SK-N-SH (cell line): ENCODE measurements around the gene SYNGR3. TPM values are rescaled to one million over a fixed set of nuclear protein-coding genes. Genes with fewer than 3 reads are reported as not detected.

Source experiments
- CTCF ChIA-PET: fragments of 300-600, 350-600 bp; formaldehyde crosslinking; extraction: SDS; loops from one replicate; lab custom pipeline; 2021; lab: Yijun Ruan, JAX
- POLR2A ChIA-PET: fragments of 350-600 bp; sonication (Branson Sonifier 250); formaldehyde crosslinking; extraction: SDS; loops from one replicate; lab custom pipeline; 2020; ENCODE audit warnings: antibody characterized with exemption, inconsistent platforms; lab: Yijun Ruan, JAX
- DNase-seq: peaks from one replicate; pipeline ENCODE4 v3.0.0; 2012
- H2AFZ ChIP-seq: fragments of 200-600 bp; sonication (generic); 2 replicates; pipeline ENCODE4 v1.8.1; 2016; ENCODE audit warnings: antibody characterized with exemption, mild to moderate bottlenecking, low read depth
- H3F3A ChIP-seq: fragments of 200-600 bp; sonication (generic); replicated peaks from 2 replicates; pipeline ENCODE3; 2016; ENCODE audit warnings: antibody characterized with exemption, mild to moderate bottlenecking; ENCODE audit not compliant: insufficient read depth
- H3K27ac ChIP-seq, 2 experiments: fragments of 200-500 bp in 1 of 2; fragments of 200-600 bp in 1 of 2; sonication (Bioruptor generic) in 1 of 2; sonication (generic), shearing (Covaris generic) in 1 of 2; 2 replicates each; pipeline versions ENCODE4 v1.5.1 to v1.6.1; 2014 to 2016; ENCODE audit warnings: low read depth in 2 of 2, inconsistent platforms in 1 of 2, low read length in 1 of 2, mild to moderate bottlenecking in 1 of 2, mixed read lengths in 1 of 2
- H3K27me3 ChIP-seq: fragments of 200-600 bp; sonication (generic), shearing (Covaris generic); 2 replicates; pipeline ENCODE4 v1.6.1; 2016; ENCODE audit warnings: mixed run types; ENCODE audit not compliant: insufficient read depth
- H3K36me3 ChIP-seq, 2 experiments: fragments of 200-500 bp in 1 of 2; fragments of 200-600 bp in 1 of 2; sonication (Bioruptor generic) in 1 of 2; sonication (generic) in 1 of 2; replicated peaks in 1 of 2; 2 replicates each; pipeline versions ENCODE3 to v1.5.1; 2014 to 2016; ENCODE audit warnings: low read length in 1 of 2, mild to moderate bottlenecking in 1 of 2; ENCODE audit not compliant: insufficient read depth in 2 of 2, control insufficient read depth in 1 of 2
- H3K4me1 ChIP-seq, 2 experiments: fragments of 200-500 bp in 1 of 2; fragments of 200-600 bp in 1 of 2; sonication (Bioruptor generic) in 1 of 2; sonication (generic), shearing (Covaris generic) in 1 of 2; 2 replicates each; pipeline versions ENCODE4 v1.5.1 to v1.6.1; 2014 to 2016; ENCODE audit warnings: low read depth in 1 of 2, low read length in 1 of 2, mixed run types in 1 of 2; ENCODE audit not compliant: insufficient read depth in 2 of 2, control insufficient read depth in 1 of 2
- H3K4me2 ChIP-seq: fragments of 200-600 bp; sonication (generic), shearing (Covaris generic); 2 replicates; pipeline ENCODE4 v1.6.1; 2017; ENCODE audit warnings: mixed run types
- H3K4me3 ChIP-seq, 2 experiments: fragments of 200-500 bp in 1 of 2; fragments of 200-600 bp in 1 of 2; sonication (Bioruptor generic) in 1 of 2; sonication (generic), shearing (Covaris generic) in 1 of 2; 2 replicates each; pipeline versions ENCODE4 v1.5.1 to v1.8.1; 2014 to 2016; ENCODE audit warnings: low read depth in 2 of 2, inconsistent platforms in 1 of 2, low read length in 1 of 2, mild to moderate bottlenecking in 1 of 2, mixed read lengths in 1 of 2, moderate library complexity in 1 of 2
- H3K79me2 ChIP-seq: fragments of 200-600 bp; sonication (generic); 2 replicates; pipeline ENCODE4 v1.8.1; 2017; ENCODE audit warnings: mild to moderate bottlenecking; ENCODE audit not compliant: insufficient read depth
- H3K9ac ChIP-seq: fragments of 200-600 bp; sonication (generic); 2 replicates; pipeline ENCODE4 v1.6.1; 2017; ENCODE audit warnings: mixed run types
- H3K9me2 ChIP-seq: fragments of 200-600 bp; sonication (generic); 2 replicates; pipeline ENCODE4 v1.6.1; 2017; ENCODE audit warnings: mixed run types
- H3K9me3 ChIP-seq: fragments of 200-600 bp; sonication (generic); 2 replicates; pipeline ENCODE4 v1.6.1; 2017; ENCODE audit warnings: mixed run types, mild to moderate bottlenecking, moderate library complexity
- H4K20me1 ChIP-seq: fragments of 200-600 bp; sonication (generic); 2 replicates; pipeline ENCODE4 v1.6.1; 2017; ENCODE audit warnings: mild to moderate bottlenecking, mixed run types; ENCODE audit not compliant: insufficient read depth
- EP300 ChIP-seq, 2 experiments: IDR thresholded peaks; 2 replicates each; pipeline versions ENCODE4 v1.4.0 to v1.6.1; 2012; ENCODE audit warnings: borderline replicate concordance in 1 of 2, low read depth in 1 of 2, low read length in 1 of 2
- EZH2phosphoT487 ChIP-seq: fragments of 200-600 bp; sonication (generic); IDR thresholded peaks from 2 replicates; pipeline ENCODE4 v1.6.1; 2017; ENCODE audit warnings: low read depth, mixed run types, mild to moderate bottlenecking, antibody characterized with exemption, moderate library complexity, borderline replicate concordance
- MEF2A ChIP-seq: IDR thresholded peaks from 2 replicates; pipeline ENCODE4 v1.4.0; 2012; ENCODE audit warnings: low read depth, borderline replicate concordance
- MXI1 ChIP-seq: IDR thresholded peaks from 2 replicates; pipeline ENCODE4 v1.6.1; 2012; ENCODE audit warnings: mild to moderate bottlenecking, low read depth, low read length, improper control_type of control experiment
- NFIC ChIP-seq: IDR thresholded peaks from 2 replicates; pipeline ENCODE4 v1.4.0; 2012; ENCODE audit warnings: borderline replicate concordance
- NRF1 ChIP-seq: IDR thresholded peaks from 2 replicates; pipeline ENCODE4 v1.6.1; 2012; ENCODE audit warnings: low read depth, mild to moderate bottlenecking, low read length
- RAD21 ChIP-seq: IDR thresholded peaks from 2 replicates; pipeline ENCODE4 v1.6.1; 2012; ENCODE audit warnings: mild to moderate bottlenecking, low read length
- RCOR1 ChIP-seq: fragments of 150-350 bp; IDR thresholded peaks from 2 replicates; pipeline ENCODE4 v1.6.1; 2017; ENCODE audit warnings: antibody characterized with exemption, low read length
- RFX5 ChIP-seq: IDR thresholded peaks from 2 replicates; pipeline ENCODE4 v1.6.1; 2012; ENCODE audit warnings: mild to moderate bottlenecking, improper control_type of control experiment, low read length
- RXRA ChIP-seq: IDR thresholded peaks from 2 replicates; pipeline ENCODE4 v1.4.0; 2012; ENCODE audit warnings: low read depth, mild to moderate bottlenecking, borderline replicate concordance
- SIN3A ChIP-seq: IDR thresholded peaks from 2 replicates; pipeline ENCODE4 v1.6.1; 2012; ENCODE audit warnings: low read depth, mild to moderate bottlenecking, low read length, moderate library complexity, borderline replicate concordance
- SMC3 ChIP-seq: IDR thresholded peaks from 2 replicates; pipeline ENCODE4 v1.6.1; 2012; ENCODE audit warnings: low read depth, low read length, improper control_type of control experiment
- TCF12 ChIP-seq: IDR thresholded peaks from 2 replicates; pipeline ENCODE4 v1.4.0; 2012
- TEAD4 ChIP-seq: IDR thresholded peaks from 2 replicates; pipeline ENCODE4 v1.4.0; 2012; ENCODE audit warnings: mild to moderate bottlenecking, borderline replicate concordance; ENCODE audit not compliant: insufficient read depth
- USF1 ChIP-seq: IDR thresholded peaks from 2 replicates; pipeline ENCODE4 v1.4.0; 2012; ENCODE audit warnings: low read depth, borderline replicate concordance
- USF2 ChIP-seq: fragments of 150-350 bp; IDR thresholded peaks from 2 replicates; pipeline ENCODE4 v1.6.1; 2017; ENCODE audit warnings: antibody characterized with exemption, low read length, low read depth, borderline replicate concordance
- WGBS: methylation state at CpG from one replicate; pipeline ENCODE4 v1.1.6; 2017; ENCODE audit warnings: low lambda C conversion rate; 5-methylcytosine and 5-hydroxymethylcytosine counted together
- polyA plus RNA-seq, 3 experiments: library from polyadenylated mRNA; depleted of rRNA; stranded (reverse); fragments of >200 nt; gene quantifications; 2 replicates each; pipeline ENCODE4 v1.2.3, GENCODE V29; 2012
- TF ChIP-seq, protein P1 (sequence below): fragments of 200-600 bp; sonication (generic); IDR thresholded peaks from 2 replicates; pipeline ENCODE4 v1.6.1; 2017; ENCODE audit warnings: antibody characterized with exemption, mild to moderate bottlenecking, moderate library complexity
- TF ChIP-seq, protein P2 (sequence below): IDR thresholded peaks from 2 replicates; pipeline ENCODE4 v1.4.0; 2012; ENCODE audit warnings: low read depth, borderline replicate concordance
- TF ChIP-seq, protein P3 (sequence below): IDR thresholded peaks from 2 replicates; pipeline ENCODE4 v1.6.1; 2012; ENCODE audit warnings: mild to moderate bottlenecking, low read depth, low read length, moderate library complexity

Gene SYNGR3
- polyA plus RNA-seq, 1 of the 3 experiments (the other 2 are of a cell fraction), result 10.7 TPM

DNA sequence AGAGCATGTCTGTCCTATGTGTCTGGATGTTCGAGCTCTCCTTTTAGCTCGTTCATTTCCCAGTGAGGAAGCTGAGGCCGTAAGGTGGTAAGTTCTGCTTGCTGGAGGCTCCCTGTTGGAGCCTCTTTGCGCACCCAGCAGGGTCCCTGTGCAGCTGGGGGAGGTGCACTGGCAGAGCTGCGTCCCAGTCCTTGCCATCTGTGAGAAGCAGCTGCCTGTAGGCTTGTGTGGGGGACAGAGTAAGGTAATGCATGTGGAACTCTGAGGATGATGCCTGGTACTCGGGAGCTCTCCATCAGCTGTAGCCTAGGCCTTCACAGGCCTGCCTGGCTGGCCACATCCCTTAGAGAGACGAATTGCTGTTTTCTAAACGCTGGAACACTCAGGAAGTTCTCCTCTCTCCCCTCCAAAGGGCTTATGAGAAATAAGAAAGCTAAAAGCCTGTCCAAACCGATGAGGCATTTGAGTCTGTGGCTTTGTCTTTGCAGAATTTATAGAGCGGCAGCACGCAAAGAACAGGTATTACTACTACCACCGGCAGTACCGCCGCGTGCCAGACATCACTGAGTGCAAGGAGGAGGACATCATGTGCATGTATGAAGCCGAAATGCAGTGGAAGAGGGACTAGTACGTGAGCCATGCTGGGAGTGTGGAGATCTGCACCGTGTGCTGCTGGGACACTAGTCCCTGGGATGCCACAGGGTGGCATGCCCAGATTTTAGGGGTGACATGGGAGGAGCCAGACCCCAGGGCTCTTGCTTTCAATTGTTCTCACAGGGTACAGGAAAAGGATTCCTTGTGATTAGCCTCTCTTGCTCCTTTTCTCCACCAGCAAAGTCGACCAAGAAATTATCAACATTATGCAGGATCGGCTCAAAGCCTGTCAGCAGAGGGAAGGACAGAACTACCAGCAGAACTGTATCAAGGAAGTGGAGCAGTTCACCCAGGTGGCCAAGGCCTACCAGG lies 28.8 kb upstream of the SYNGR3 start:
- no peaks in the 10 kb centered on the region for H3K9me3 ChIP-seq
- H3K9ac ChIP-seq, result peak overlapping the region; percentile 89; the same call in 1 of the 2 replicates
- H3K4me3 ChIP-seq, result peak overlapping the region; percentile 58 to 86
- no peak for DNase-seq
- POLR2A ChIA-PET, result interaction anchor here (0.7 to 2.6 kb wide), 5 partner anchors 10 to 86 kb away, joined by 3 to 10 read pairs (median 5); partner anchors contain the start of genes MSRB1, NTHL1 and TSC2
- H4K20me1 ChIP-seq, result peaks cover 38% of the 10 kb centered on the region
- peaks cover 61% of the 10 kb centered on the region for H3K79me2 ChIP-seq
- CTCF ChIA-PET, result interaction anchor here (0.8 to 1.8 kb wide), 5 partner anchors 31 to 97 kb away, joined by 3 to 6 read pairs (median 4); partner anchors contain the start of gene MEIOB
- H3F3A ChIP-seq, result peaks cover 36% of the 10 kb centered on the region
- WGBS, result 31% methylated on average over 18 of the region's 20 CpGs
- peaks cover 19 to 24% of the 10 kb centered on the region in 2 experiments for H3K36me3 ChIP-seq
- no peak overlapping the region for H2AFZ ChIP-seq
- H3K9me2 ChIP-seq, result no peaks in the 10 kb centered on the region
- peaks cover 0 to 46% of the 10 kb centered on the region in 2 experiments; a peak in 1 of 4 replicates for H3K4me1 ChIP-seq
- peak overlapping the region; percentile 28 to 67 for H3K27ac ChIP-seq
- peak overlapping the region; percentile 76 for H3K4me2 ChIP-seq
- no peaks in the 10 kb centered on the region for H3K27me3 ChIP-seq
- TF ChIP-seq EZH2phosphoT487, result no peak
- TF ChIP-seq, protein P1, sequence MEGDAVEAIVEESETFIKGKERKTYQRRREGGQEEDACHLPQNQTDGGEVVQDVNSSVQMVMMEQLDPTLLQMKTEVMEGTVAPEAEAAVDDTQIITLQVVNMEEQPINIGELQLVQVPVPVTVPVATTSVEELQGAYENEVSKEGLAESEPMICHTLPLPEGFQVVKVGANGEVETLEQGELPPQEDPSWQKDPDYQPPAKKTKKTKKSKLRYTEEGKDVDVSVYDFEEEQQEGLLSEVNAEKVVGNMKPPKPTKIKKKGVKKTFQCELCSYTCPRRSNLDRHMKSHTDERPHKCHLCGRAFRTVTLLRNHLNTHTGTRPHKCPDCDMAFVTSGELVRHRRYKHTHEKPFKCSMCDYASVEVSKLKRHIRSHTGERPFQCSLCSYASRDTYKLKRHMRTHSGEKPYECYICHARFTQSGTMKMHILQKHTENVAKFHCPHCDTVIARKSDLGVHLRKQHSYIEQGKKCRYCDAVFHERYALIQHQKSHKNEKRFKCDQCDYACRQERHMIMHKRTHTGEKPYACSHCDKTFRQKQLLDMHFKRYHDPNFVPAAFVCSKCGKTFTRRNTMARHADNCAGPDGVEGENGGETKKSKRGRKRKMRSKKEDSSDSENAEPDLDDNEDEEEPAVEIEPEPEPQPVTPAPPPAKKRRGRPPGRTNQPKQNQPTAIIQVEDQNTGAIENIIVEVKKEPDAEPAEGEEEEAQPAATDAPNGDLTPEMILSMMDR, result no peak
- TF ChIP-seq RAD21, result no peak
- TF ChIP-seq RXRA, result no peak
- TF ChIP-seq RCOR1, result no peak
- TF ChIP-seq SMC3, result no peak
- no peak for TF ChIP-seq USF2
- TF ChIP-seq, protein P2, sequence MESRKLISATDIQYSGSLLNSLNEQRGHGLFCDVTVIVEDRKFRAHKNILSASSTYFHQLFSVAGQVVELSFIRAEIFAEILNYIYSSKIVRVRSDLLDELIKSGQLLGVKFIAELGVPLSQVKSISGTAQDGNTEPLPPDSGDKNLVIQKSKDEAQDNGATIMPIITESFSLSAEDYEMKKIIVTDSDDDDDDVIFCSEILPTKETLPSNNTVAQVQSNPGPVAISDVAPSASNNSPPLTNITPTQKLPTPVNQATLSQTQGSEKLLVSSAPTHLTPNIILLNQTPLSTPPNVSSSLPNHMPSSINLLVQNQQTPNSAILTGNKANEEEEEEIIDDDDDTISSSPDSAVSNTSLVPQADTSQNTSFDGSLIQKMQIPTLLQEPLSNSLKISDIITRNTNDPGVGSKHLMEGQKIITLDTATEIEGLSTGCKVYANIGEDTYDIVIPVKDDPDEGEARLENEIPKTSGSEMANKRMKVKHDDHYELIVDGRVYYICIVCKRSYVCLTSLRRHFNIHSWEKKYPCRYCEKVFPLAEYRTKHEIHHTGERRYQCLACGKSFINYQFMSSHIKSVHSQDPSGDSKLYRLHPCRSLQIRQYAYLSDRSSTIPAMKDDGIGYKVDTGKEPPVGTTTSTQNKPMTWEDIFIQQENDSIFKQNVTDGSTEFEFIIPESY, result 0 out of 2 replicates have a peak, but pooled peaks have one; percentile 28
- TF ChIP-seq TEAD4, result no peak
- TF ChIP-seq SIN3A, result peak; percentile 83
- TF ChIP-seq, protein P3, sequence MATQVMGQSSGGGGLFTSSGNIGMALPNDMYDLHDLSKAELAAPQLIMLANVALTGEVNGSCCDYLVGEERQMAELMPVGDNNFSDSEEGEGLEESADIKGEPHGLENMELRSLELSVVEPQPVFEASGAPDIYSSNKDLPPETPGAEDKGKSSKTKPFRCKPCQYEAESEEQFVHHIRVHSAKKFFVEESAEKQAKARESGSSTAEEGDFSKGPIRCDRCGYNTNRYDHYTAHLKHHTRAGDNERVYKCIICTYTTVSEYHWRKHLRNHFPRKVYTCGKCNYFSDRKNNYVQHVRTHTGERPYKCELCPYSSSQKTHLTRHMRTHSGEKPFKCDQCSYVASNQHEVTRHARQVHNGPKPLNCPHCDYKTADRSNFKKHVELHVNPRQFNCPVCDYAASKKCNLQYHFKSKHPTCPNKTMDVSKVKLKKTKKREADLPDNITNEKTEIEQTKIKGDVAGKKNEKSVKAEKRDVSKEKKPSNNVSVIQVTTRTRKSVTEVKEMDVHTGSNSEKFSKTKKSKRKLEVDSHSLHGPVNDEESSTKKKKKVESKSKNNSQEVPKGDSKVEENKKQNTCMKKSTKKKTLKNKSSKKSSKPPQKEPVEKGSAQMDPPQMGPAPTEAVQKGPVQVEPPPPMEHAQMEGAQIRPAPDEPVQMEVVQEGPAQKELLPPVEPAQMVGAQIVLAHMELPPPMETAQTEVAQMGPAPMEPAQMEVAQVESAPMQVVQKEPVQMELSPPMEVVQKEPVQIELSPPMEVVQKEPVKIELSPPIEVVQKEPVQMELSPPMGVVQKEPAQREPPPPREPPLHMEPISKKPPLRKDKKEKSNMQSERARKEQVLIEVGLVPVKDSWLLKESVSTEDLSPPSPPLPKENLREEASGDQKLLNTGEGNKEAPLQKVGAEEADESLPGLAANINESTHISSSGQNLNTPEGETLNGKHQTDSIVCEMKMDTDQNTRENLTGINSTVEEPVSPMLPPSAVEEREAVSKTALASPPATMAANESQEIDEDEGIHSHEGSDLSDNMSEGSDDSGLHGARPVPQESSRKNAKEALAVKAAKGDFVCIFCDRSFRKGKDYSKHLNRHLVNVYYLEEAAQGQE, result 0 out of 2 replicates have a peak, but pooled peaks have one; percentile 10
- TF ChIP-seq MXI1, result no peak
- TF ChIP-seq NFIC, result no peak; the same call in 1 of the 2 replicates
- no peak for TF ChIP-seq NRF1
- no peak for TF ChIP-seq USF1
- 0 out of 2 replicates have a peak, but pooled peaks have one; percentile 5 for TF ChIP-seq TCF12
- TF ChIP-seq RFX5, result no peak
- TF ChIP-seq MEF2A, result no peak
- TF ChIP-seq EP300 (IDR thresholded peaks at IDR 0.05; ENCODE audit: borderline replicate concordance in 1 of 2, low read depth in 1 of 2, low read length in 1 of 2), result no peak
